ENCODE data around the gene HHAT.

HHAT gene

DNA sequence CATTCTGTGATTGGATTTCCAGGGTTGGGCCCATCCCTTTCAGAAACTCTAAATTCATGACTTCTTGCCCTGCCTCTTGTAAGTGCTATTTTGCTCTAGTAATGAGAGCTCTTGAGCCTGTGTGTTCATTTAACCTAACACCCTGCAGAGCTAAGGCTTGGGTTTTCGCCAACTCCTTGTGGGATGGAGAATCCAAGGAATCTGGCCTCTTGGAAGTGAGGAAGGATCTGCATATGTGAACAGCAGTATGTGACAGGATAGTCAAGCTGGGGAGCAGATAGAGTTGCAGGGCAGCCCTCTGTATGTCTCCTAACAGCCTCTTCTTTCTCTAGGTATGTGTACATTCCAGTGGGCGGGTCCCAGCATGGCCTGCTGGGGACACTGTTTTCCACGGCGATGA lies 258.9 kb downstream of the HHAT start:
- H3K4me1 ChIP-seq (ENCODE audit: control insufficient read depth, insufficient read depth, low read length) = no peaks in the 10 kb centered on the region
- H3K36me3 ChIP-seq (ENCODE audit: control insufficient read depth, insufficient read depth, low read length) = no peaks in the 10 kb centered on the region
- no peak overlapping the region for H3K4me3 ChIP-seq (ENCODE audit: low read length)
- H3K9me3 ChIP-seq (ENCODE audit: control insufficient read depth, low read length) = no peaks in the 10 kb centered on the region
- no peaks in the 10 kb centered on the region for H3K27me3 ChIP-seq (ENCODE audit: control insufficient read depth, insufficient read depth, low read length)
- no peak overlapping the region for H3K9ac ChIP-seq (ENCODE audit: low read length)

DNA sequence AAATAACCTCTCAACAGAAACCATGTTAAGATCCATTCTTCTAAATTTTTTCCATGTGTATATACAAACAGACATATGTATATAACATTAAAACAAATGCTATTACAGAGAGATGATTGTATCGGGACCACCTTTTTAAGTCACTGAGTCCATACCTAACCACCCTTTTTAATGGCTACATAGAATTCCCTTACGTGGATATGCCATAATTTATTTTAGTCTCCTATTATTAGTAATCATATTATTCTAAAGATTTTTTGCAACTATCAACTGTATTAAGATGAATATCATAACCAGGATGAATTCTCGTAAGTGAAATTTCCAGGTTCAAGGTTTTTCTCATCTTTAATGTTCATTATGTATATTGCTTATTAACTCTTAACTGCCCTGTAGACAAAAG lies 259.7 kb downstream of the HHAT start:
- no peaks in the 10 kb centered on the region for H3K36me3 ChIP-seq (ENCODE audit: control insufficient read depth, insufficient read depth, low read length)
- H3K27me3 ChIP-seq (ENCODE audit: control insufficient read depth, insufficient read depth, low read length) = no peaks in the 10 kb centered on the region
- no peaks in the 10 kb centered on the region for H3K4me1 ChIP-seq (ENCODE audit: control insufficient read depth, insufficient read depth, low read length)
- H3K4me3 ChIP-seq (ENCODE audit: low read length) = no peak overlapping the region
- H3K9me3 ChIP-seq (ENCODE audit: control insufficient read depth, low read length) = no peaks in the 10 kb centered on the region
- H3K9ac ChIP-seq (ENCODE audit: low read length) = no peak overlapping the region

DNA sequence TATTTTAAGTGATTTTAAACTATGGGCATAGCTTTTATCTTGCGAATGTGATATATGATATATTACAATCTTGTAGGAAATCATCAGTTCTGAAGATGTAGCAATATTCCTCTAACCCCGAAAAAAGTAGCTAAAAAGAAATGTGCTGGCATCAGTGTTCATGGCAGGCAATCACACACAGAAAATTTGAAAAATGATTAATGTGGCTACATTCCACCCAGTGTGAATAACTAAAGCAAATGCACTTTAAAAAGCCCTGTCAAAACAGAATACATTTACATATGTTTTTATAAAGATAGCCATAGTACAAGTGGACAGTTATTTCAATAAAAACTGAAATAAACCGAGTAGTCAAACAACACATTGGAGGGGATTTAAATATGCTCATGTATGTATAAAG lies 260.2 kb downstream of the HHAT start:
- no peak overlapping the region for H3K4me3 ChIP-seq (ENCODE audit: low read length)
- no peak overlapping the region for H3K9ac ChIP-seq (ENCODE audit: low read length)
- H3K4me1 ChIP-seq (ENCODE audit: control insufficient read depth, insufficient read depth, low read length) = no peaks in the 10 kb centered on the region
- no peaks in the 10 kb centered on the region for H3K27me3 ChIP-seq (ENCODE audit: control insufficient read depth, insufficient read depth, low read length)
- no peaks in the 10 kb centered on the region for H3K36me3 ChIP-seq (ENCODE audit: control insufficient read depth, insufficient read depth, low read length)
- no peaks in the 10 kb centered on the region for H3K9me3 ChIP-seq (ENCODE audit: control insufficient read depth, low read length)

DNA sequence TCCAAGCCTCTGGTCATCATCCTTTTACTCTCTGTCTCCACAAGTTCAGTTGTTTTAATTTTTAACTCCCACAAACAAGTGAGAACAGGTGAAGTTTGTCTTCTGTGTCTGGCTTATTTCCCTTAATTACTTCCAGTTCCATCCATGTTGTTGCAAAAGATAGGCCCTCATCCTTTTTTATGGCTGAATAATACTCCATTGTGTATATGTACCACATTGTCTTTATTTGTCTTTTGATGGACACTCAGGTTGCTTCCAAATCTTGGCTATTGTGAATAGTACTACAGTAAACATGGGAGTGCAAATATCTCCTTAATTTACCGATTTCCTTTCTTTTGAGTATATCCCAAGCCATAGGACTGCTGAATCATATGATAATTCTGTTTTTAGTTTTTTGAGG lies 262.5 kb downstream of the HHAT start:
- Histone ChIP-seq H3K9me3 (ENCODE audit: control insufficient read depth, low read length) (no peaks in the 10 kb centered on the region), H3K4me1 (ENCODE audit: control insufficient read depth, insufficient read depth, low read length) (no peaks in the 10 kb centered on the region), H3K36me3 (ENCODE audit: control insufficient read depth, insufficient read depth, low read length) (no peaks in the 10 kb centered on the region), H3K9ac (ENCODE audit: low read length) (no peak overlapping the region), H3K4me3 (ENCODE audit: low read length) (no peak overlapping the region), H3K27me3 (ENCODE audit: control insufficient read depth, insufficient read depth, low read length) (no peaks in the 10 kb centered on the region)

DNA sequence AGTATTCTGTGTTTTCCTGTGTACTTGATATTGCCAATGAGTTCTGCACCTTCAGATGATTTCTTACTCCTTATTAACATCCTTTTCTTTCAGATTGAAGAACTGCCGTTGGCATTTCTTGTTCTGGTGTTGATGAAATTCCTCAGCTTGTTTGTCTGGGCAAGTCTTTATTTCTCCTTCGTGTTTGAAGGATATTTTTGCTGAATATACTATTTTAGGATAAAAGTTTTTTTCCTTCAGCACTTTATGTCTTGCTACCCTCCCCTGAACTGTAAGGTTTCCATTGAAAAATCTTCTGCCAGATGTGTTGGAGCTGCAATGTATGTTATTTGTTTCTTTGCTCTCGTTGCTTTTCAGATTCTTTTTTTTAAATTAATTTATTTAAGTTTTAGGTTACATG lies 265.9 kb downstream of the HHAT start:
- no peaks in the 10 kb centered on the region for H3K36me3 ChIP-seq (ENCODE audit: control insufficient read depth, insufficient read depth, low read length)
- H3K9ac ChIP-seq (ENCODE audit: low read length) = no peak overlapping the region
- no peaks in the 10 kb centered on the region for H3K27me3 ChIP-seq (ENCODE audit: control insufficient read depth, insufficient read depth, low read length)
- no peak overlapping the region for H3K4me3 ChIP-seq (ENCODE audit: low read length)
- no peaks in the 10 kb centered on the region for H3K9me3 ChIP-seq (ENCODE audit: control insufficient read depth, low read length)
- no peaks in the 10 kb centered on the region for H3K4me1 ChIP-seq (ENCODE audit: control insufficient read depth, insufficient read depth, low read length)

DNA sequence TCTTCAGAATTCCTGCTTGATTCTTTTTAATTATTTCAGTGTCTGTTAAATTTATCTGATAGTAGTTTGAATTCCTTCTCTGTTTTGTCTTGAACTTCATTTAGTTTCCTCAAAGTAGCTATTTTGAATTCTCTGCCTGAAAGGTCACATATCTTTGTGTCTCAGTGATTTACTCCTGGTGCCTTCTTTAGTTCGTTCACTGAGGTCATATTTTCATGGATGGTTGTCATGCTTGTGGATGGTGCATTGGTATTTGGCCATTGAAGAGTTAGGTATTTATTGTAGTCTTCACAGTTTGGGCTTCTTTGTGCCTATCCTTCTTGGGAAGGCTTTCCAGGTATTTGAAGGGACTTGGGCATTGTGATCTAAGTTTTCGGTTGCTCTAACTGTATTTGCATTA lies 267.9 kb downstream of the HHAT start:
- no peaks in the 10 kb centered on the region for H3K27me3 ChIP-seq (ENCODE audit: control insufficient read depth, insufficient read depth, low read length)
- H3K4me3 ChIP-seq (ENCODE audit: low read length) = no peak overlapping the region
- no peak overlapping the region for H3K9ac ChIP-seq (ENCODE audit: low read length)
- no peaks in the 10 kb centered on the region for H3K9me3 ChIP-seq (ENCODE audit: control insufficient read depth, low read length)
- H3K4me1 ChIP-seq (ENCODE audit: control insufficient read depth, insufficient read depth, low read length) = no peaks in the 10 kb centered on the region
- H3K36me3 ChIP-seq (ENCODE audit: control insufficient read depth, insufficient read depth, low read length) = no peaks in the 10 kb centered on the region

DNA sequence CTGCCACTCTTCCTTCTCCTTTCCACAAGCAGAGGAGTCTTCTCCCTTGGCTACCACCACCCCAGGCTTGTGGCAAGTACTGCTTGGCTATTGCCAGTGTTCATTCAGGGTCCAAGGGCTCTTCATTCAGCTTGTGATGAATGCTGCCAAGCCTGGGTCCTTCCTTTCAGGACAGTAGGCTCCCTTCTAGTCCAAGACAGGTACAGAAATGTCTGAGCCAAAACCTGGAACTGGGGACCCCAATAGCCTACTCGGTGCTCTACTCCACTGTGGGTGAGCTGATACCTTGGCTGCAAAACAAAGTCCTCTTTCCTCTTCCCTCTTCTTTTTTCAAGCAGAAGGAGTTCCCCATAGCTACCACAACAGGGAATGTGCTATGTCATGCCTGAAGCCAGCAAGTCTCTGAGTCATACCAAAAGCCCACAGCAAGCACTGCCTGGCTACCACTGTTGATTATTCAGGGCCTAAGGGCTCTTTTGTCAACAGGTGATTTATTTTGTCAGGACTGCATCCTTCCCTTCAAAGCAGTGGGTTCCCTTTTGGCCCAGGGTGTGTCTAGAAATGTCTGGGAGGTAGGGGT lies 268.9 kb downstream of the HHAT start:
- Histone ChIP-seq H3K4me1 (ENCODE audit: control insufficient read depth, insufficient read depth, low read length) (no peaks in the 10 kb centered on the region), H3K4me3 (ENCODE audit: low read length) (no peak overlapping the region), H3K9me3 (ENCODE audit: control insufficient read depth, low read length) (no peaks in the 10 kb centered on the region), H3K9ac (ENCODE audit: low read length) (no peak overlapping the region), H3K36me3 (ENCODE audit: control insufficient read depth, insufficient read depth, low read length) (no peaks in the 10 kb centered on the region), H3K27me3 (ENCODE audit: control insufficient read depth, insufficient read depth, low read length) (no peaks in the 10 kb centered on the region)

DNA sequence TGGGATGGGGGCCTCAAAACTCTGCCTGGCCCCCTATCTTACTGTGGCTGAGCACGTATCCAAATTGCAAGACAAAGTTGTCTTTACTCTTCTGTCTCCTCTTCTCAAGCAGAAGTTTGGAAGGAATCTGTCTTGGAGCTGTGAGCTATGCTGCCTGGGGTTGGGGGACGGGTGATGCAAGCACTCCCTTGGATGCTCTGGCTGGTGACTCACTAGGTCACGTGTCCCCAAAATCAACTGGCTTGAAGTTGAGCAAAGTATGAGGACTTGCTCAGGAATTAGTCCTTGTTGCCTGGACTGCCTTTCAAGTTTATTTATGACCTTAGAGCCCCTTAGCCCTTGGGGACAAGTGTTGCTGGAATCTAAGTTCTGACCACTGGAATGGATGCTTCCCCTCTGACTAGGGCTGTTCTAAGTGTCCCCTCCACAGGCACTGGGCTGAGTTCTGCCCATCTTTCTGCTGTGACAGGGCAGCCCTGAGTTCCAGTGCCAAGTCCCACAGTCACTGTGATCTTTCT lies 269.5 kb downstream of the HHAT start:
- Histone ChIP-seq H3K27me3 (ENCODE audit: control insufficient read depth, insufficient read depth, low read length) (no peaks in the 10 kb centered on the region), H3K36me3 (ENCODE audit: control insufficient read depth, insufficient read depth, low read length) (no peaks in the 10 kb centered on the region), H3K9ac (ENCODE audit: low read length) (no peak overlapping the region), H3K4me1 (ENCODE audit: control insufficient read depth, insufficient read depth, low read length) (no peaks in the 10 kb centered on the region), H3K4me3 (ENCODE audit: low read length) (no peak overlapping the region), H3K9me3 (ENCODE audit: control insufficient read depth, low read length) (no peaks in the 10 kb centered on the region)

DNA sequence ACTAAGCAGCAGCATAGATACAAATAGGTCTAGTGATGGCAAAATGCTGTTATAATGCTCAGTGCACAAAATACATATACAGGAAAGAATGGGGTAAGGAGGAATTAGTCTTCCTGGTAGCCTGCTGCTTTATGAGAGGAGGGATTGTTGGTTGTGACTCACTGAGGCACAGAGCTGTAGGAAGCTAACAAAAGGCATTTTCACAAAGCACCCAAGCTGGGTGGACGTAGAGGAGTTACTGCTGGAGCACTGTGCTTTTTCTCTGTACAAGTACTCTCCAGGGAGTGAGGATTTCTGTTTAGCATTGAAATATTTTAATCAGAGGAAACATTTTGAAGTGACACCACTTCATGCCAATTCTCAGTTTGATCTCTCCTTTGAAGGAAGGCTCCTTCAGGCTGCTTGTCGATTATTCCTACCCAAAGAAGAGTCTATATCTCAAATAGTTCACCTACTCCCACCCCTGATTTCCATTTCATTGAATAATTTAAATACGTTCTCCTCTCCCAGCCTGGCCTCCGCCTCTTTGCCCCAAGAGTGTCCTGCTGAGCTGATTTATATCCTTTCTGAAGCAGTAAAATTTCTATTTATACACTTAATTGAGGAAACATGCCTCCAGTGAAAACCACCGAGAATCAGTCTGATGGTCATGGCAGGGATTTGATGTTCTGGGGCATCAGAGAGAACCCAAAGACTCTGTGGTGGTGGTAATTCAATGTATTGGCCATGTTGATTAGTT lies 271.9 kb downstream of the HHAT start:
- Histone ChIP-seq H3K9ac (ENCODE audit: low read length) (no peak overlapping the region), H3K36me3 (ENCODE audit: control insufficient read depth, insufficient read depth, low read length) (no peaks in the 10 kb centered on the region), H3K27me3 (ENCODE audit: control insufficient read depth, insufficient read depth, low read length) (no peaks in the 10 kb centered on the region), H3K9me3 (ENCODE audit: control insufficient read depth, low read length) (no peaks in the 10 kb centered on the region), H3K4me3 (ENCODE audit: low read length) (no peak overlapping the region), H3K4me1 (ENCODE audit: control insufficient read depth, insufficient read depth, low read length) (no peaks in the 10 kb centered on the region)

DNA sequence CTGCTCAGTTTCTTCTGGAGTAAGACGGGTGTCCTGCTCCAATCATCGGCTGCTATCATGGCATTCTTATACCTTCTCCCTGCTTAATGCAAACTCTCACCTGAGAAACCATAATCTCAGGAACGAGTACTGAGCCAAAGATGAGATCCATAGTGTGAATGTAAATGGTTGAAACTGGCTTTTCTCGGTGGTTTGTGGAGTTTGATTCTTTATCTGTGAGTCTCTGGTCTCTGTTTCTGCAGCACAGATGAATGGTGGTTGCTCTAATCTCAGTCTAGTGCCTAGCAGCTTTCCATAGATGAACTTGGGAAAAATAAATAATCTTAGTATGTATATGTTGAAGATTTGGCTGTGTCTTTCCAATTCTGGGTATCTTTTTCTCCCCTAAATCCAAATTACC lies 274.4 kb downstream of the HHAT start:
- no peaks in the 10 kb centered on the region for H3K4me1 ChIP-seq (ENCODE audit: control insufficient read depth, insufficient read depth, low read length)
- H3K4me3 ChIP-seq (ENCODE audit: low read length) = no peak overlapping the region
- no peaks in the 10 kb centered on the region for H3K36me3 ChIP-seq (ENCODE audit: control insufficient read depth, insufficient read depth, low read length)
- no peaks in the 10 kb centered on the region for H3K27me3 ChIP-seq (ENCODE audit: control insufficient read depth, insufficient read depth, low read length)
- H3K9ac ChIP-seq (ENCODE audit: low read length) = no peak overlapping the region
- H3K9me3 ChIP-seq (ENCODE audit: control insufficient read depth, low read length) = no peaks in the 10 kb centered on the region

DNA sequence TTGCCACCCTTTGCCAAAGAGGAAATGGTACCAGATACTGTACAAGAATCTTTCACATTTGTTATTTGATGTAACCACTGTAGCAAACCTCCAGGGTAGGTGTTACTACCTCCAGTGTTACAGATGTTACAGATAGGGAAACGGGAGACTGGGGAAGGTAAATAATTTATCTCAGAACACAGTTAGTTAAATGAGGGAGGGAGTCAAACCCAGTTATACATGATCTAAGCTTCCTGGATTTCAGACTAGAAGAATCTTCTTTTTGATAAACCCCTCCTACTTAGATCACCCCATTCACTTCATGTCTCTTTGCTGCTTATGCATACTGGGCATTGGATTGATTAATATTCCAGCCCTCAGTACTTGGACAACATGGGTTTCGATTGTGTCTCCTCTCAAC lies 276.4 kb downstream of the HHAT start:
- Histone ChIP-seq H3K27me3 (ENCODE audit: control insufficient read depth, insufficient read depth, low read length) (no peaks in the 10 kb centered on the region), H3K9me3 (ENCODE audit: control insufficient read depth, low read length) (no peaks in the 10 kb centered on the region), H3K4me1 (ENCODE audit: control insufficient read depth, insufficient read depth, low read length) (no peaks in the 10 kb centered on the region), H3K36me3 (ENCODE audit: control insufficient read depth, insufficient read depth, low read length) (no peaks in the 10 kb centered on the region), H3K4me3 (ENCODE audit: low read length) (no peak overlapping the region), H3K9ac (ENCODE audit: low read length) (no peak overlapping the region)

DNA sequence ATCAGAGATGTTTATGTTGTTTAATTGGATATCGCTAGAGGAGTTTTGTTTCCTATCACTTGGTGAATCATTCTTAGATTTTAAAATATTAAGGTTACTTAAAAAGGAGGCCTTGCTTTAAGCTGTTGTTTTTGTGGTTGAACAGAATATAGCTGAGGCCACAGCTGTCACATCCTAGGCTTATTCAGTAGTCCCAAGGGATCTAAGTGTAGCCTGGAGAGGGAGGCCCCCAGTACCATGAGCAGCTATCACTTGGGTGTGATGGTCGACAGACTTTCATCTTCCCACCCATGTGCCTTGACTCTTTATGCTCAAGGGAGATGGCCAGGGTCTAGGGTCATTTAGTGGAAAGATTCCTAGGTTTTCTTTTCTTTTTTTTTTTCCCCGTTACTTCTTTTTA lies 278.7 kb downstream of the HHAT start:
- no peaks in the 10 kb centered on the region for H3K36me3 ChIP-seq (ENCODE audit: control insufficient read depth, insufficient read depth, low read length)
- H3K27me3 ChIP-seq (ENCODE audit: control insufficient read depth, insufficient read depth, low read length) = no peaks in the 10 kb centered on the region
- no peaks in the 10 kb centered on the region for H3K4me1 ChIP-seq (ENCODE audit: control insufficient read depth, insufficient read depth, low read length)

More for the DNA sequence above, 278.7 kb downstream of the HHAT start:
- H3K9ac ChIP-seq (ENCODE audit: low read length) = no peak overlapping the region
- H3K9me3 ChIP-seq (ENCODE audit: control insufficient read depth, low read length) = no peaks in the 10 kb centered on the region
- H3K4me3 ChIP-seq (ENCODE audit: low read length) = no peak overlapping the region

Measured in mucosa of stomach (tissue), 1 donor.